ENCODE results near the gene ZMYND11.
"Not testable (repeated sequence)": the region's sequence is repeated elsewhere in the genome, so short reads cannot be mapped to it uniquely, and the experiment has no call there.

ZMYND11 gene

GRCh38 chr10:132946-133898 is 2.0 kb upstream of the ZMYND11 start:
- peak; percentile 73 for DNase-seq (ENCODE audit: low spot score)

- DNase-seq (ENCODE audit: low spot score), result peak; percentile 80
These were observed 766 bp upstream of the ZMYND11 start for GRCh38 chr10:134247-135131.

- peak; percentile 77 for DNase-seq (ENCODE audit: low spot score)
These were observed 578 bp downstream of the ZMYND11 start for GRCh38 chr10:135601-136464.

- DNase-seq (ENCODE audit: low spot score), result no peak
These were observed 1.2 kb downstream of the ZMYND11 start for GRCh38 chr10:136465-136762.

GRCh38 chr10:137031-137430 is 1.8 kb downstream of the ZMYND11 start:
- no peak for DNase-seq (ENCODE audit: low spot score)

GRCh38 chr10:137606-138005 is 2.4 kb downstream of the ZMYND11 start:
- peak; percentile 21 for DNase-seq (ENCODE audit: low spot score)

GRCh38 chr10:142371-142770 is 7.1 kb downstream of the ZMYND11 start:
- DNase-seq (ENCODE audit: low spot score), result no peak

GRCh38 chr10:152915-153314 is 17.7 kb downstream of the ZMYND11 start:
- DNase-seq (ENCODE audit: low spot score), result no peak

- no peak for DNase-seq (ENCODE audit: low spot score)
These were observed 19.1 kb downstream of the ZMYND11 start for GRCh38 chr10:154348-154747.

- no peak for DNase-seq (ENCODE audit: low spot score)
These were observed 32.1 kb downstream of the ZMYND11 start for GRCh38 chr10:167383-167782.

GRCh38 chr10:173741-174140 is 38.5 kb downstream of the ZMYND11 start:
- no peak for DNase-seq (ENCODE audit: low spot score)

GRCh38 chr10:176677-177076 is 41.4 kb downstream of the ZMYND11 start:
- no peak for DNase-seq (ENCODE audit: low spot score)

GRCh38 chr10:178208-178607 is 43.0 kb downstream of the ZMYND11 start:
- peak; percentile 35 for DNase-seq (ENCODE audit: low spot score)

GRCh38 chr10:178723-179122 is 43.5 kb downstream of the ZMYND11 start:
- no peak for DNase-seq (ENCODE audit: low spot score)

- no peak for DNase-seq (ENCODE audit: low spot score)
These were observed 47.4 kb downstream of the ZMYND11 start for GRCh38 chr10:182441-183201.

- no peak for DNase-seq (ENCODE audit: low spot score)
These were observed 48.9 kb downstream of the ZMYND11 start for GRCh38 chr10:184174-184573.

- peak; percentile 26 for DNase-seq (ENCODE audit: low spot score)
These were observed 49.7 kb downstream of the ZMYND11 start for GRCh38 chr10:184911-185310.

- not testable (repeated sequence) for DNase-seq (ENCODE audit: low spot score)
These were observed 50.3 kb downstream of the ZMYND11 start for GRCh38 chr10:185571-185970.

GRCh38 chr10:186911-187310 is 51.7 kb downstream of the ZMYND11 start:
- DNase-seq (ENCODE audit: low spot score), result no peak

GRCh38 chr10:188546-188945 is 53.3 kb downstream of the ZMYND11 start:
- no peak for DNase-seq (ENCODE audit: low spot score)

GRCh38 chr10:190216-190615 is 55.0 kb downstream of the ZMYND11 start:
- no peak for DNase-seq (ENCODE audit: low spot score)
